Measurements from ENCODE around the gene RSRC1. TPM values are rescaled to one million over a fixed set of nuclear protein-coding genes. Genes with fewer than 3 reads are reported as not detected.

RSRC1 gene
- total RNA-seq, 4 donors from 2014 or later = 22.5 to 41.4 (median 32.9) TPM

GRCh38 chr3:158165730-158166129, 55.8 kb downstream of the RSRC1 start:
- TF ChIP-seq, protein P1, sequence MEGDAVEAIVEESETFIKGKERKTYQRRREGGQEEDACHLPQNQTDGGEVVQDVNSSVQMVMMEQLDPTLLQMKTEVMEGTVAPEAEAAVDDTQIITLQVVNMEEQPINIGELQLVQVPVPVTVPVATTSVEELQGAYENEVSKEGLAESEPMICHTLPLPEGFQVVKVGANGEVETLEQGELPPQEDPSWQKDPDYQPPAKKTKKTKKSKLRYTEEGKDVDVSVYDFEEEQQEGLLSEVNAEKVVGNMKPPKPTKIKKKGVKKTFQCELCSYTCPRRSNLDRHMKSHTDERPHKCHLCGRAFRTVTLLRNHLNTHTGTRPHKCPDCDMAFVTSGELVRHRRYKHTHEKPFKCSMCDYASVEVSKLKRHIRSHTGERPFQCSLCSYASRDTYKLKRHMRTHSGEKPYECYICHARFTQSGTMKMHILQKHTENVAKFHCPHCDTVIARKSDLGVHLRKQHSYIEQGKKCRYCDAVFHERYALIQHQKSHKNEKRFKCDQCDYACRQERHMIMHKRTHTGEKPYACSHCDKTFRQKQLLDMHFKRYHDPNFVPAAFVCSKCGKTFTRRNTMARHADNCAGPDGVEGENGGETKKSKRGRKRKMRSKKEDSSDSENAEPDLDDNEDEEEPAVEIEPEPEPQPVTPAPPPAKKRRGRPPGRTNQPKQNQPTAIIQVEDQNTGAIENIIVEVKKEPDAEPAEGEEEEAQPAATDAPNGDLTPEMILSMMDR (IDR thresholded peaks at IDR 0.05) = no peak
- TF ChIP-seq POLR2A (IDR thresholded peaks at IDR 0.05) = no peak
- intact Hi-C loops (cut with DNase I) = no loop called here
- H3K27me3 ChIP-seq = no peaks in the 10 kb centered on the region

DNA sequence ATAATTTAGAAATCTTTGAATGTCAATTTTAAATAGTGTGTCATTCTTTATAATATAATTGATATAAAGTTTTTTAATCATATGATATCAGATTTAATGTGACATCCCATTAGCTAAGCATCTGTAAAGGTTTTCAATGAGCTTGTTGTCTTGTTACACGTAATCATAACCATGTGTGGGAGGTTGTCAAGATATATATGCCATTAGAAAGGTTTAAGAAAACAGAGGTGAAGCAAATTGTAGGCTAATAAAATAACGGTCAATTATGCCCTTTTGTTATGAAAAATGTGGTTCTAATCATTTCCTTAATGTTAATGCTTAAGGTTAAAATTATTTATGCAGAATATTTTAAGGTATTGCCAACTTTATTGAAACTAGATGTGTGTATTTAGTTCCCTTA, 56.3 kb downstream of the RSRC1 start:
- Histone ChIP-seq H3K27ac (no peak overlapping the region), H3K9me3 (no peaks in the 10 kb centered on the region), H3K4me3 (no peak overlapping the region), H3K36me3 (no peaks in the 10 kb centered on the region), H3K27me3 (no peaks in the 10 kb centered on the region), H3K4me1 (peaks cover 0 to 26% (median 0%) of the 10 kb centered on the region in 3 donors)
- DNase-seq = no peak
- intact Hi-C loops (cut with DNase I) = no loop called here
- 93 to 98% methylated on average over 2 of the region's 2 CpGs for WGBS, 2 donors
- TF ChIP-seq POLR2A (IDR thresholded peaks at IDR 0.05) = no peak
- TF ChIP-seq, protein P1 (IDR thresholded peaks at IDR 0.05) = no peak

More at GRCh38 chr3:158165730-158166129, 55.8 kb downstream of the RSRC1 start:
- Histone ChIP-seq H3K9me3 (no peaks in the 10 kb centered on the region), H3K27ac (no peak overlapping the region), H3K4me3 (no peak overlapping the region), H3K4me1 (peaks cover 0 to 31% (median 0%) of the 10 kb centered on the region in 3 donors), H3K36me3 (no peaks in the 10 kb centered on the region)
- DNase-seq = no peak

DNA sequence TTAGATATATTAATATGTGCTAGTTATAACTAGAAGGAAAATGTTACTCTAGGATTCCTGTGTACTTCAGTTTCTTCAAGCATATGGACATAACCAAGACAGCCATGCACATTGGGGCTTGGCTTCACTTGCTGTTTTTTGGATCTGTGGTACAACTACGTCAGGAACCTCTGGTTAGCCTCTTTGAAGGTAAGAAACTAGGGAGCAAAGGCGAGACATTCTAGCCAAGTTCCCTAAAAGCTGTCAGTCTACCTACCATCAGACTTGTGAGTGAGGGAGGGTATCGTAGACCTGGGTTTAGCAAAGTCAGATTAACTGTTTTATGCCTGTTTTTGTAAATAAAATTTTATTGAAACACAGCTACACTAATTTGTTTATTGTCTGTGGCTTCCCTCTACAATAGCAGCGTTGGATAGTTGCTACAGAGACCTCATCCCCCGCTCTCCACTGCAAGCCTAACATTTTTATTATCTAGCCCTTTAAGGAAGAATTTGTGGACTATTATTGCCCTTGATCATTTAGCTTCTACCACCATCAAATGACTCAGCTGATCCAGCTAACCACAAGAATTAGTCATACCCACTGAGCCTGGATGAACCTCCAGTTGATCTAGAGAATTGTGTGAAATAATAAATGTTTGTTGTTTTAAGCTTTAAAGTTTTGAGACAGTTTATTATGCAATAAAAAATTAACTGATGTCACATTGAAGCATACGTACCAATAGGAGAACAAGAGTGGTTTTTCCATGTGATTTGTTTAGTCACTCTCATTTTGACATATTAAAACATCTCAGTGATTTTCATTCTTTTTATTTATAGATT, 58.1 kb downstream of the RSRC1 start:
- DNase-seq = no peak
- WGBS, 2 donors = 60 to 65% methylated on average over 6 of the region's 6 CpGs
- no peaks in the 10 kb centered on the region for H3K36me3 ChIP-seq
- intact Hi-C loops (cut with DNase I) = no loop called here
- H3K27me3 ChIP-seq = no peaks in the 10 kb centered on the region
- no peak overlapping the region for H3K27ac ChIP-seq
- no peak for TF ChIP-seq POLR2A (IDR thresholded peaks at IDR 0.05)
- TF ChIP-seq, protein P1 (IDR thresholded peaks at IDR 0.05) = no peak
- H3K4me1 ChIP-seq = peaks cover 0 to 22% (median 0%) of the 10 kb centered on the region in 3 donors
- H3K9me3 ChIP-seq = no peaks in the 10 kb centered on the region
- H3K4me3 ChIP-seq = no peak overlapping the region

GRCh38 chr3:158169091-158169491, 59.2 kb downstream of the RSRC1 start:
- Histone ChIP-seq H3K27me3 (no peaks in the 10 kb centered on the region), H3K4me3 (no peak overlapping the region), H3K27ac (no peak overlapping the region), H3K9me3 (no peaks in the 10 kb centered on the region), H3K4me1 (peaks cover 0 to 22% (median 0%) of the 10 kb centered on the region in 3 donors), H3K36me3 (no peaks in the 10 kb centered on the region)
- 57 to 72% methylated on average over 2 of the region's 2 CpGs for WGBS, 2 donors
- no peak for DNase-seq
- intact Hi-C loops (cut with DNase I) = no loop called here
- no peak for TF ChIP-seq POLR2A (IDR thresholded peaks at IDR 0.05)
- TF ChIP-seq, protein P1 (IDR thresholded peaks at IDR 0.05) = no peak

DNA sequence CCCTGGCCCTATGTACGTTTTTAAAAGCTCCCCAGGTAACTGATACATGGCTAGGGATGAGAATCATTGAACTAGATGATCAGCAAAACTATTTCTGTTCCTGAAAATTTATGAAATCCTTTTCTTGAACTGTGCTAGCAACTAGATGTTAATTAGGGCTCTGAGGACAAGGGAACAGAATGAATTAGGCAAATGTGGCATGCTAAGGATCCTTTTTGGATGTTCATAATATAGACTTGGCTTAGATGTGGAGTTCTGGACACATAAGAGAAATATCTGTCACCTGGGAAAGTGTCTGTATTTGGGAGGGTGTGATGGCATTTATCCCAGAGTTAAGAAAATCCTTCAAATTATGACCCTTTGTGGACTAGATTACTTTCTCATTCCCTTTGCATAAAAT, 71.2 kb downstream of the RSRC1 start:
- intact Hi-C loops (cut with DNase I) = no loop called here
- Histone ChIP-seq H3K9me3 (no peaks in the 10 kb centered on the region), H3K4me1 (no peaks in the 10 kb centered on the region), H3K27ac (no peak overlapping the region), H3K27me3 (no peaks in the 10 kb centered on the region), H3K4me3 (no peak overlapping the region), H3K36me3 (no peaks in the 10 kb centered on the region)
- 92% methylated on average over 1 of the region's 1 CpG; no CpG with 5 or more reads in 1 of the 2 donors for WGBS, 2 donors
- TF ChIP-seq, protein P1 (IDR thresholded peaks at IDR 0.05) = no peak
- no peak for TF ChIP-seq POLR2A (IDR thresholded peaks at IDR 0.05)
- DNase-seq = no peak

All from esophagus squamous epithelium (tissue), 5 donors.